Stimulated activated CD8-positive, alpha-beta memory T cell treated with anti-CD3 and anti-CD28 coated beads, Interleukin-12 subunit alpha, Interleukin-12 subunit beta, amount 100 ng/mL, for 24 hours (primary cell): ENCODE measurements around the gene FXYD2.
"Not testable (repeated sequence)": the region's sequence is repeated elsewhere in the genome, so short reads cannot be mapped to it uniquely, and the experiment has no call there.

Source experiments
- DNase-seq: peaks from one replicate; pipeline ENCODE4 v3.0.0-alpha.2; 2020; ENCODE audit errors: extremely low read depth

Gene FXYD2

GRCh38 chr11:117824571-117825537 is at the start of gene FXYD2:
Gene FXYD2 (minus strand): TSS chr11:117824744. CDS start chr11:117824678, 66 bp downstream.
- no peak for DNase-seq

DNA sequence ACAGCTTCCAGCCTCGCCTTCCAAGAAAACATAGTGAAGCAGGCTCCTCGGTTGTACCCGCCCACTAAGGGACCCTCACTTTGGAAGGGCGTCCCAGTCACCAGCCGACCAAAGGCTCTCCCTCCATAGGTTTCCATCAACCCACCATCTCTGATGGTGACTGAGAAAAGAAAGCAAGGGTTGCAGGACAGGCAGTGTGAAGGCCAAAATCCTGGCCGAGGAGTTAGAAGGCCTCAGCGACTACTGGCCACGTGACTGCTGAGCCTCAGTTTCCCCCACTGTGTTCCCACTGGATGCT is 49.2 kb upstream of the FXYD2 start:
- no peak for DNase-seq

GRCh38 chr11:117872975-117873827 is 48.7 kb upstream of the FXYD2 start:
- DNase-seq: no peak

DNA sequence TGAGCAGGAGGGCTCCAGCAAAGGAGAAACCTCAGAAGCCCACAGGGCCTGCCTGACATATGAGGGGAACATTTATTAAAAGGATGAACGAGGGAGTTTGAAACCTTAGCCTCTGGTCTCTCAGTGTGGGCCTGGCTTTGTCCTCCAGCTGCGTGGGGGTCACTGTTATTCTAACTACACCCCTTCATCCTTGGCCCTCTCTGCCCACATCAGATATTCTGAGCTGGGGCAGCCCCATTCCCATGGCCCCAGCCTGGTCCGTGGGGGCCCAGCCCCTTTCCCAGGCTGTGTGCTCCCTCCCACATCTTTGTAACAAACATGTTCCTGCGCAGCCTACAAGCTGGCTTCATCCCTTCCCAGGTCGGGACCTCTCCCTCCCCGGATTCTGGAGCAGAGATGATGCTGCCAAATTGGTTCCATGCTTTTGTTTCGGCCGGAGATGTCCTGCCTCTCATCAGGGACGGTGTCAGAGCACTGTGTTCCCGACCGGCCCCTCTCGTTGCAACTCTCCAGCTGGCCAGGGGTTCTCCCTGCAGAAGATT is 47.9 kb upstream of the FXYD2 start:
- DNase-seq: no peak

DNA sequence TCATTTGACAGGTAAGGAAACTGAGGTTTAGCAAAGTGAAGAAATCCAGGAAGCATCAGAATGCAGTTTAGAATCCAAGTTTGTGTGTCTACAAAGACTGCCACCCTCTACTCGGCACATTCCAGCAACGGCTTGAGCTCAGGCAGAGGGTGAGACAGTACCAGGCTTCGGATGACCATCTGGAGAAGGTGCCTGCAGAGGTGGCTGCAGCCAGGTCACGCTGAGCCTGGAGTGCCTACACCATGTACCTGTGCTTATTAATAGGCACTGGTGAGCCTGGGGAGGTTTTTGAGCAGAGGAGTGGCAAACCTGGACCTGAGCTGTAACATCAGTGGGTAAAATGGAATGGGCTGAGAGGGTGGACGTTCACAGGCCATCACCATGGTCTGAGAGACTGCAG is 47.2 kb upstream of the FXYD2 start:
- DNase-seq: no peak

DNA sequence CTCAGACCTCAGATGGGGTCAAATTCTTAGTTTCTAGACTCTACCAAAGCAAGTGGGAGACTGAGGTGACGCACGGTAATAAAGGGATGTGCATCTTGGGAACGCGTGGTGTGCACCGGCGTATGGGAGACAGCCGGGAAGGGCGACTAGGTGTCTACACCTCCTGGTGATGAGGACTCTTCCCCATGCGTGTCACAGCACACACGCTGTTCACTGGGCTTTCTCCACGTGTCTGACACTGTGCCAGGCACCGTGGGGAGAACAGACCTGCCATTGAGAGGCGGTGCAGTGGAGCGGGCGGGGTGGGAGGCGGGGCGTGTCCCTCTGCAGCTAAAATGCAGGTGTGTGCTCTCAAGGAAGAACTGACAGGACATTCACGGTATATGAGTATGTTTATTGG is 46.6 kb upstream of the FXYD2 start:
- DNase-seq: no peak

GRCh38 chr11:117870103-117870952 is 45.8 kb upstream of the FXYD2 start:
- no peak for DNase-seq

DNA sequence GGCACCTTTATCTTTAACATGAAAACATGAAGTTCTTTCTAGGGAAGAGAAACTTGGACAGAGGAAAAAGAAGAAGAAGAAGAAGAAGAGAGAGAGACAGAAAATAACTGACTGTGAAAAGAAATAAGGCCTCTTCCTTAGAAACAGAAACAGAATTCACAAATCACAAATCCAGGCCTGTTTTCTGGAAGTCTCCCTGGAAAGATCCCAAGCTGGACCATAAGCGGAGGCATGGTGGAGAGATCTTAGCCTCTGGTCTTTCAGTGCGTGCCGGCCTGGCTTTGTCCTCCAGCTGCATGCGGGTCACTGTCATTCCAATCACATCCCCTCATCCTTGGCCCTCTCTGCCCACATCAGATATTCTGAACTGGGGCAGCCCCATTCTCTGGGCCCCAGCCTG is 45.1 kb upstream of the FXYD2 start:
- DNase-seq: no peak

DNA sequence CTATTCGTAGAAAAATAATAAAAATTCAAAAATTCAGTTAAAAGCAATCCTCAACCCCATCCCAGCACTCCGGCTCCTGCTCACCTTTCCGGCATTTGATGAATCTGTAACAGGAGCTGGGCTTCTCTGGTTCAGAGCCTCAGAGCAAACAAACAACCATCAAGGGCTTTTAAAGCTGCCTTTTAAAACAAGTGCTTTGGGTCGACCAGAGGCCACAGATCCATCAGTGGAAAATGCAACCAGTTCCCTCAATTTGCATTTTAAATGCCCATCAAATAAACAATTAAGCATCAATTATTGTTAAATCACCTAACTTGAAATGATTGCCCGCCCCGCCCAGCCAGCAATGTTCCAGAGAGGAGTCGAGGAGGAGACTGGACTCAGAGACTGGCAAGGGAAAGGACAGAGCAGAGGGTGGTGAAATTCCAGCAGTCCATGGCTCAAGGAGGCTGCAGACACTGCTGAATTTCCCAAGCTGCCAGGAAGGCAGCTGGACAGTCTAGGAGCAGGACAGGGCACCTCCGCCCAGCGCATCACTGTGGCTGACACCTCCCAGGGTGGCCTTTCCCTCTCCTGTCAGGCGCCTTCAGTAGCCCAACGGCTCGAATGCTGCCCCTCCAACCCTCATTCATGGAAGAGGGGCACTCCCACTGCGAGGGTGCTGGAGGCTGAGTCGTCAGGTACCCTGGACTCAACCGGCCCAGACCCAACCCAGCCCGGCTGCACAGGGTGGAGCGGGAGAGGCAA is 44.4 kb upstream of the FXYD2 start:
- no peak for DNase-seq

DNA sequence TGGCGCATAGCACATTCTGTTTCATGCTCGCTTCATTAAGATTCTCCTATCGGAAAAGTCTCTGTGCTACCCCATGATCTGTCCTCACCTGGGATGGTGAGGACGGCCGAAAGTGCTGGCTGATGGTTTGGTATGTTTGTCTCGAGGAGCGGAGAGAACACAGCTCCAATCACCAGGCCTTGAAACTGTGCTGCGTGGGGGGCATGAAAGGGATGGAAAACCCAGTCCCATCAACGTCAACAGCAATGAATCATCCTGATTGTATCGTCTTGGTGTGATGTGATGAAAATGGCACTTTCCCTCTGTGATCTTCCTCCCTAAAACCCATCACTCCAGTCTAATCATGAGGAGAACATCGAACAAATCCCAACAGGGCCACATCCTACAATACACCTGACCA is 43.5 kb upstream of the FXYD2 start:
- no peak for DNase-seq

DNA sequence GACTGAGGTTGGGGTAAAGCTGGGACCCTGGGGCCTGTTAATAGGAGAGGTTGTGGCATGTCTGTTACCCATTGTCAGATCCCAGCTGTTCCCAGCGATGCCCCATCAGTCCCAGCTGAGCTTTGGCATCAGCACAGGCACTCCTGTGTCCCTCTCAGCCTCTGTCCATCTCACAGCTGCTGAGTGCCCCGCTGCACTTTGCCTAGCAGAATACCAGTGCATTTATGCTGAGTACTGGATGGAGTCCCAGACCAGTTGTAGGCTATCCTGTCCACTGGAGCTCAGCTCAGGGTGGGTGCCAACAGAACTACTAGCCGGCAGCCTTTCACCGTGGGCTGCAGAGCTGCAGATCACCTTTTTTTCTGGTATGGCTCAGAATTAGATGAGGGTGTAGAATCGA is 42.0 kb upstream of the FXYD2 start:
- no peak for DNase-seq

GRCh38 chr11:117865546-117865945 is 41.0 kb upstream of the FXYD2 start:
- not testable (repeated sequence) for DNase-seq

DNA sequence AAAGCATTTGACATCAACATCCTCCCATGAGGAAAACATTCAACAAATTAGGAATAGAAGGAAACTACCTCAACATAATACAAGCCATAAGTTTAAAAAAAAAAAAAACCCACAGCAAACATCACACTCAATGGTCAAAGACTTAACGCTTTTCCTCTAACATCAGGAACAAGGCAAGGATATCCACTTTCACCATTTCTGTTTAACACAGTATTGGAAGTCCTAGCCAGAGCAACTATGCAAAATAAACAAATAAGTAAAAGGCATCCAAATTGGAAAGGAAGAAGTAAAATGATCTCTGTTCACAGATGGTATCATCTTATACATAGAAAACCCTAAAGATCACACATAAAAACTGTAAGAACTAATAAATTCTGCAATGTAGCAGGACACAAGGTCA is 38.8 kb upstream of the FXYD2 start:
- no peak for DNase-seq

GRCh38 chr11:117862753-117863152 is 38.2 kb upstream of the FXYD2 start:
- no peak for DNase-seq

GRCh38 chr11:117862019-117862725 is 37.6 kb upstream of the FXYD2 start:
- DNase-seq: no peak

DNA sequence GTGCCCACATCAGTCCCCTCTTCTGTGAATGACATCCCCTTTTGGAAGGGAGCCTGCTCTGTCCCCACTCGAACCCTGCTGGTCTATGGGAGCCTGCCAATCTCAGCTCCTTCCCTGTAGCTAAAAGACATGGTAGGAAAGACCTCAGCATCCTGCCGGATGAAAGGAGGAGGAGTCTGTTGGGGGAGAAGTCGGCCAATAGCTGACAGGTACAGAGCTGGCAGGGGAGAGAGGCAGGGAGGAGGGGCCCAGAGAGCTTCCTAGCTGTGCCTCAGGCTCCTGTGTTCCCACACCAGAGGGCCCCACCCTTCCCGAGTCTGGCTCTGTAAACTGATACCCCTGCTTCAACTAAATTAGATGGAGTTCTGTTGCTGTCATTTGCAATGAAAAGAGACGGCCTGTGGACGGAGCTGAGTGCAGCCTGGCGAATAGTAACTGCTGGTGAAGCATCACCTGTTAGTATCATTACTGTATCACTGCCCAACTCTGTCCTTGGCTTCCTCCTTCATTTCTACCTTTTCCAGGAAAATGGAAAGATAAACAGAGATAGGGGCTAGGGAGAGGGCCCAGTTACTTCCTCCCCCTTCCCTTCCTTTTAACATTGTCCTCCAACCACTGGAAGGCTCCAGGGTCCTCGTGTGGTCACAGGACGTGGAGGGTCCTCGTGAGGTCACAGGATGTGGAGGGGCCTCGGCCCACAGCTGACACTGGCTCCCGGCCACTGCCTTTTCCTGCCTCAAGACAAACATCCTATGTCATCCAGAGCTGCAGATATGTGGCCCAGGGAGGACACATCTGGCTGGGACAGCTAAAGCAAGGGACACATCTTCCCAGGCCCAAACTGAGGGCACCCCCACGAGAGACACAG is 36.8 kb upstream of the FXYD2 start:
- no peak for DNase-seq

DNA sequence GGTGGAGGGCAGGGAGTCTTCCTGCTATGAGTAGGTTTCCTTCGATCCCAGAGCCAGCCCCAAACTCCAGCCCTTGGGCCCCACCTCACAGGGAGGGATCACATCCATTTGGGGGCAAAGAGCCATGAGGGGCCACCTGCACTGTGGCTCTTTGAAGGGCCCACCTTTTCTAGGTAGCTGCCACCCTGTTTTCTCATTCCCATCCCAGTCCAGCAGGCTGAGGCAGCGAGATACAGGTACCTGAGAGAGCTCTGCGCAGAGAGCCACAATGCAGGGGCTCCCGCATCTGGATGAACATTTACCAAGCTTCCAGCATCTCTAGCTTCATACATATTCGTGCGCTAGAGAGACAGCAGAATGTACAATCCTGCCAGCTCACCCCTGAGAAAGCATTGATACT is 35.6 kb upstream of the FXYD2 start:
- no peak for DNase-seq

DNA sequence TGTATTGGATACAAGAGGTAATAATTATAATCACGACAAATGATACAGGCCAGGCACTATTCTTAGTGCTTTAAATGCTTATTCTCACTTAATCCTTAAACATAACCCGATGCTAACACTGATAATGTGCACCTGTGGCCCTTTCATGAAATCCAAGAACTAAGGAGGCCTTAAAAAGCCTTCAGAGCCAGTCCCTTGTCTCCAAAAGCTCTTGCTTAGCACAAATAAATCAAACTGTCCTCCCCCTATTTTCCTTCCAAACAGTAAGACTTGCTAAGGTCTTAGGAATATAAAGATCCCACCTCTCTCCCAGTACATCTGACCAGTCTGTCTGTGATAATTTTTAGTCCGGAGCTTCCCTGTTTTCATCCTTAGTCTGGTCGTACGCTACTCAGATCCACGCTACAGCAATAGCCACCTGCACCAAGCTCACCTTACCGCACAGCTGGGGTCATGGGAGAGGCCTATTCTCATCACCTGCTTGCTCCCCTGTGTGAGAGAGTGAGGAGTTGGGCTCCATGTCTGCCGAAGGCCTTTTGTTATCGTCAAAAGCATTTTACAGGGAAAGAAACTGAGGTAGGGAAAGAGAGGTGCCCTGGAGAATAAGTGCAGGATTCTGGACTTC is 35.1 kb upstream of the FXYD2 start:
- no peak for DNase-seq

GRCh38 chr11:117859061-117859460 is 34.5 kb upstream of the FXYD2 start:
- DNase-seq: no peak
